A673 (cell line): ENCODE measurements around the gene PPARGC1A.

Source experiments
- EZH2 ChIP-seq: fragments of 200-600 bp; sonication (generic); IDR thresholded peaks from 2 replicates; pipeline ENCODE4 v1.6.1; 2017; ENCODE audit warnings: borderline replicate concordance, low read depth, mild to moderate bottlenecking, mixed read lengths, antibody characterized with exemption, low read length; ENCODE audit not compliant: poor library complexity, severe bottlenecking
- TF ChIP-seq, protein P1 (sequence below): fragments of 300-800, 200-600 bp; sonication (generic); conservative IDR thresholded peaks from 2 replicates; pipeline ENCODE4 v1.5.1; 2017; ENCODE audit warnings: low read depth, mild to moderate bottlenecking, antibody characterized with exemption, low read length, moderate library complexity, mixed read lengths

GRCh38 chr4:23762551-23762950 lies 127.3 kb downstream of the PPARGC1A start:
- no peak for TF ChIP-seq EZH2
- TF ChIP-seq, protein P1, sequence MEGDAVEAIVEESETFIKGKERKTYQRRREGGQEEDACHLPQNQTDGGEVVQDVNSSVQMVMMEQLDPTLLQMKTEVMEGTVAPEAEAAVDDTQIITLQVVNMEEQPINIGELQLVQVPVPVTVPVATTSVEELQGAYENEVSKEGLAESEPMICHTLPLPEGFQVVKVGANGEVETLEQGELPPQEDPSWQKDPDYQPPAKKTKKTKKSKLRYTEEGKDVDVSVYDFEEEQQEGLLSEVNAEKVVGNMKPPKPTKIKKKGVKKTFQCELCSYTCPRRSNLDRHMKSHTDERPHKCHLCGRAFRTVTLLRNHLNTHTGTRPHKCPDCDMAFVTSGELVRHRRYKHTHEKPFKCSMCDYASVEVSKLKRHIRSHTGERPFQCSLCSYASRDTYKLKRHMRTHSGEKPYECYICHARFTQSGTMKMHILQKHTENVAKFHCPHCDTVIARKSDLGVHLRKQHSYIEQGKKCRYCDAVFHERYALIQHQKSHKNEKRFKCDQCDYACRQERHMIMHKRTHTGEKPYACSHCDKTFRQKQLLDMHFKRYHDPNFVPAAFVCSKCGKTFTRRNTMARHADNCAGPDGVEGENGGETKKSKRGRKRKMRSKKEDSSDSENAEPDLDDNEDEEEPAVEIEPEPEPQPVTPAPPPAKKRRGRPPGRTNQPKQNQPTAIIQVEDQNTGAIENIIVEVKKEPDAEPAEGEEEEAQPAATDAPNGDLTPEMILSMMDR, result no peak
